ENCODE measurements around the gene RAB40A. TPM values are rescaled to one million over a fixed set of nuclear protein-coding genes. Genes with fewer than 3 reads are reported as not detected.

RAB40A gene
- total and polyA plus RNA-seq, 4 donors, result 0.03 to 0.33 (median 0.07) TPM

DNA sequence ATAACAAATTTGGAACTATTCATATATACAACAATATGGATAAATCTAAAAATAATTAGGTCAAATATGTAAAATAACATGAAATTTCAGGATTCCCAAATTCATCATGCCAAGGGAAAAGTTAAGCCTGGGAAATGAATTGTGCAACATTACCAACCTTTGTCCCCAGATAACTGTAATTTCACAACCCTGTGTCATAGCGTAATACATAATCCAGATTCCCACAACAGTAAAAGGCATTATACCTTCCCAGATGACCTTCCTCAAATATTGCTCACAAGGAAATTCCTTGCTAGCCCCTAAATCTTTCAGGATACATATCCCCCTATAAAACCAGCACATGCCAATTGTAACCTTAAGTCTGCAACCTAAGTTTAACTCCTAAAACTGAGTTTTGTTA, 32.9 kb upstream of the RAB40A start:
- no peak overlapping the region for H3K9ac ChIP-seq (ENCODE audit: low read depth in 1 of 2, low read length in 2 of 2)
- peaks cover 4 to 14% (median 11%) of the 10 kb centered on the region in 4 donors for H3K4me1 ChIP-seq (ENCODE audit: control insufficient read depth in 4 of 4, insufficient read depth in 4 of 4, low read length in 3 of 4)
- no peaks in the 10 kb centered on the region for H3K27me3 ChIP-seq (ENCODE audit: control insufficient read depth in 4 of 4, insufficient read depth in 4 of 4, low read length in 3 of 4)
- DNase-seq (ENCODE audit: low spot score), result no peak
- H3K27ac ChIP-seq (ENCODE audit: low read depth in 1 of 2, low read length in 2 of 2), result peak overlapping the region in 1 of 2 donors; percentile 61
- TF ChIP-seq HNF4G (IDR thresholded peaks at IDR 0.05), result peak; percentile 91
- no peak for TF ChIP-seq FOXA2 (IDR thresholded peaks at IDR 0.05)
- no peak for TF ChIP-seq SP1 (IDR thresholded peaks at IDR 0.05)
- no peak for TF ChIP-seq FOXA1 (IDR thresholded peaks at IDR 0.05)
- no peak for TF ChIP-seq GABPA (IDR thresholded peaks at IDR 0.05 in 1 of 2, conservative IDR thresholded peaks at IDR 0.05 in 1 of 2)
- TF ChIP-seq, protein P1, sequence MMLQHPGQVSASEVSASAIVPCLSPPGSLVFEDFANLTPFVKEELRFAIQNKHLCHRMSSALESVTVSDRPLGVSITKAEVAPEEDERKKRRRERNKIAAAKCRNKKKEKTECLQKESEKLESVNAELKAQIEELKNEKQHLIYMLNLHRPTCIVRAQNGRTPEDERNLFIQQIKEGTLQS (IDR thresholded peaks at IDR 0.05), result peak; percentile 15
- peak; percentile 35 for TF ChIP-seq NR2F2 (IDR thresholded peaks at IDR 0.05)
- peak in 1 of 2 donors; percentile 28 for TF ChIP-seq JUND (IDR thresholded peaks at IDR 0.05)
- TF ChIP-seq, protein P2, sequence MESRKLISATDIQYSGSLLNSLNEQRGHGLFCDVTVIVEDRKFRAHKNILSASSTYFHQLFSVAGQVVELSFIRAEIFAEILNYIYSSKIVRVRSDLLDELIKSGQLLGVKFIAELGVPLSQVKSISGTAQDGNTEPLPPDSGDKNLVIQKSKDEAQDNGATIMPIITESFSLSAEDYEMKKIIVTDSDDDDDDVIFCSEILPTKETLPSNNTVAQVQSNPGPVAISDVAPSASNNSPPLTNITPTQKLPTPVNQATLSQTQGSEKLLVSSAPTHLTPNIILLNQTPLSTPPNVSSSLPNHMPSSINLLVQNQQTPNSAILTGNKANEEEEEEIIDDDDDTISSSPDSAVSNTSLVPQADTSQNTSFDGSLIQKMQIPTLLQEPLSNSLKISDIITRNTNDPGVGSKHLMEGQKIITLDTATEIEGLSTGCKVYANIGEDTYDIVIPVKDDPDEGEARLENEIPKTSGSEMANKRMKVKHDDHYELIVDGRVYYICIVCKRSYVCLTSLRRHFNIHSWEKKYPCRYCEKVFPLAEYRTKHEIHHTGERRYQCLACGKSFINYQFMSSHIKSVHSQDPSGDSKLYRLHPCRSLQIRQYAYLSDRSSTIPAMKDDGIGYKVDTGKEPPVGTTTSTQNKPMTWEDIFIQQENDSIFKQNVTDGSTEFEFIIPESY (IDR thresholded peaks at IDR 0.05), result no peak
- TF ChIP-seq, protein P3, sequence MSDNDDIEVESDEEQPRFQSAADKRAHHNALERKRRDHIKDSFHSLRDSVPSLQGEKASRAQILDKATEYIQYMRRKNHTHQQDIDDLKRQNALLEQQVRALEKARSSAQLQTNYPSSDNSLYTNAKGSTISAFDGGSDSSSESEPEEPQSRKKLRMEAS (IDR thresholded peaks at IDR 0.05), result no peak
- TF ChIP-seq HNF4A (conservative IDR thresholded peaks at IDR 0.05), result peak; percentile 85 to 89
- no peak for TF ChIP-seq YY1 (IDR thresholded peaks at IDR 0.05)
- TF ChIP-seq RXRA (IDR thresholded peaks at IDR 0.05), result peak in 1 of 2 donors; percentile 24
- TF ChIP-seq TAF1 (conservative IDR thresholded peaks at IDR 0.05), result no peak
- no peak for TF ChIP-seq EGR1 (IDR thresholded peaks at IDR 0.05; ENCODE audit: low read depth in 2 of 2)
- TF ChIP-seq, protein P4, sequence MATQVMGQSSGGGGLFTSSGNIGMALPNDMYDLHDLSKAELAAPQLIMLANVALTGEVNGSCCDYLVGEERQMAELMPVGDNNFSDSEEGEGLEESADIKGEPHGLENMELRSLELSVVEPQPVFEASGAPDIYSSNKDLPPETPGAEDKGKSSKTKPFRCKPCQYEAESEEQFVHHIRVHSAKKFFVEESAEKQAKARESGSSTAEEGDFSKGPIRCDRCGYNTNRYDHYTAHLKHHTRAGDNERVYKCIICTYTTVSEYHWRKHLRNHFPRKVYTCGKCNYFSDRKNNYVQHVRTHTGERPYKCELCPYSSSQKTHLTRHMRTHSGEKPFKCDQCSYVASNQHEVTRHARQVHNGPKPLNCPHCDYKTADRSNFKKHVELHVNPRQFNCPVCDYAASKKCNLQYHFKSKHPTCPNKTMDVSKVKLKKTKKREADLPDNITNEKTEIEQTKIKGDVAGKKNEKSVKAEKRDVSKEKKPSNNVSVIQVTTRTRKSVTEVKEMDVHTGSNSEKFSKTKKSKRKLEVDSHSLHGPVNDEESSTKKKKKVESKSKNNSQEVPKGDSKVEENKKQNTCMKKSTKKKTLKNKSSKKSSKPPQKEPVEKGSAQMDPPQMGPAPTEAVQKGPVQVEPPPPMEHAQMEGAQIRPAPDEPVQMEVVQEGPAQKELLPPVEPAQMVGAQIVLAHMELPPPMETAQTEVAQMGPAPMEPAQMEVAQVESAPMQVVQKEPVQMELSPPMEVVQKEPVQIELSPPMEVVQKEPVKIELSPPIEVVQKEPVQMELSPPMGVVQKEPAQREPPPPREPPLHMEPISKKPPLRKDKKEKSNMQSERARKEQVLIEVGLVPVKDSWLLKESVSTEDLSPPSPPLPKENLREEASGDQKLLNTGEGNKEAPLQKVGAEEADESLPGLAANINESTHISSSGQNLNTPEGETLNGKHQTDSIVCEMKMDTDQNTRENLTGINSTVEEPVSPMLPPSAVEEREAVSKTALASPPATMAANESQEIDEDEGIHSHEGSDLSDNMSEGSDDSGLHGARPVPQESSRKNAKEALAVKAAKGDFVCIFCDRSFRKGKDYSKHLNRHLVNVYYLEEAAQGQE (IDR thresholded peaks at IDR 0.05), result no peak
- TF ChIP-seq, protein P5, sequence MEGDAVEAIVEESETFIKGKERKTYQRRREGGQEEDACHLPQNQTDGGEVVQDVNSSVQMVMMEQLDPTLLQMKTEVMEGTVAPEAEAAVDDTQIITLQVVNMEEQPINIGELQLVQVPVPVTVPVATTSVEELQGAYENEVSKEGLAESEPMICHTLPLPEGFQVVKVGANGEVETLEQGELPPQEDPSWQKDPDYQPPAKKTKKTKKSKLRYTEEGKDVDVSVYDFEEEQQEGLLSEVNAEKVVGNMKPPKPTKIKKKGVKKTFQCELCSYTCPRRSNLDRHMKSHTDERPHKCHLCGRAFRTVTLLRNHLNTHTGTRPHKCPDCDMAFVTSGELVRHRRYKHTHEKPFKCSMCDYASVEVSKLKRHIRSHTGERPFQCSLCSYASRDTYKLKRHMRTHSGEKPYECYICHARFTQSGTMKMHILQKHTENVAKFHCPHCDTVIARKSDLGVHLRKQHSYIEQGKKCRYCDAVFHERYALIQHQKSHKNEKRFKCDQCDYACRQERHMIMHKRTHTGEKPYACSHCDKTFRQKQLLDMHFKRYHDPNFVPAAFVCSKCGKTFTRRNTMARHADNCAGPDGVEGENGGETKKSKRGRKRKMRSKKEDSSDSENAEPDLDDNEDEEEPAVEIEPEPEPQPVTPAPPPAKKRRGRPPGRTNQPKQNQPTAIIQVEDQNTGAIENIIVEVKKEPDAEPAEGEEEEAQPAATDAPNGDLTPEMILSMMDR (IDR thresholded peaks at IDR 0.05; ENCODE audit: low read depth, low read length, missing input control), result no peak
- no peak for TF ChIP-seq RAD21 (IDR thresholded peaks at IDR 0.05)
- WGBS, result 32% methylated on average over 1 of the region's 1 CpG
- no peak overlapping the region for H3K4me3 ChIP-seq (ENCODE audit: low read depth in 1 of 3, low read length in 3 of 3)
- H3K36me3 ChIP-seq (ENCODE audit: control insufficient read depth in 4 of 4, insufficient read depth in 3 of 4, low read depth in 1 of 4, low read length in 3 of 4), result no peaks in the 10 kb centered on the region
- H3K9me3 ChIP-seq (ENCODE audit: control insufficient read depth in 4 of 4, low read length in 3 of 4), result no peaks in the 10 kb centered on the region

Measured in liver (tissue), 9 donors.